Measurements from ENCODE around the gene VAMP7. TPM values are rescaled to one million over a fixed set of nuclear protein-coding genes. Genes with fewer than 3 reads are reported as not detected.
"Not testable (repeated sequence)": the region's sequence is repeated elsewhere in the genome, so short reads cannot be mapped to it uniquely, and the experiment has no call there.

The VAMP7 gene
- total RNA-seq = 10 to 100 TPM; 28.7 to 30.3 TPM

GRCh38 chrX:155881158-155881993 is at the start of gene VAMP7:
Gene VAMP7 (plus strand): TSS chrX:155881345. CDS start chrX:155889467, 8,122 bp downstream.
- ATAC-seq (replicated peaks) = peak; percentile 98
- peaks cover 7% of the 10 kb centered on the region for H3K36me3 Mint-ChIP-seq (ENCODE audit: low read depth)
- H3K4me3 Mint-ChIP-seq = peak within 1 kb of the TSS; percentile 84
- H3K4me1 Mint-ChIP-seq = peaks cover 20% of the 10 kb centered on the region
- H3K9me3 Mint-ChIP-seq = peaks cover 7% of the 10 kb centered on the region
- peak within 1 kb of the TSS; percentile 81 for H3K27ac Mint-ChIP-seq
- H3K27me3 Mint-ChIP-seq = peaks cover 4% of the 10 kb centered on the region

- Mint-ChIP-seq H3K36me3 (ENCODE audit: low read depth) (no peaks in the 10 kb centered on the region), H3K27ac (no peak overlapping the region), H3K4me3 (no peak overlapping the region), H3K9me3 (peaks cover 5% of the 10 kb centered on the region), H3K4me1 (no peaks in the 10 kb centered on the region), H3K27me3 (peaks cover 2% of the 10 kb centered on the region)
- no peak for ATAC-seq (replicated peaks)
Observed at GRCh38 chrX:155841232-155841631, 39.9 kb upstream of the VAMP7 start.

- not testable (repeated sequence) for H3K36me3 Mint-ChIP-seq (ENCODE audit: low read depth); H3K27me3 Mint-ChIP-seq
Observed at GRCh38 chrX:155851786-155852185, 29.4 kb upstream of the VAMP7 start.

GRCh38 chrX:155857561-155857960 is 23.6 kb upstream of the VAMP7 start:
- H3K27ac Mint-ChIP-seq = no peak overlapping the region
- no peaks in the 10 kb centered on the region for H3K36me3 Mint-ChIP-seq (ENCODE audit: low read depth)

More at GRCh38 chrX:155851786-155852185, 29.4 kb upstream of the VAMP7 start:
- not testable (repeated sequence) for H3K4me1 Mint-ChIP-seq; H3K9me3 Mint-ChIP-seq; H3K4me3 Mint-ChIP-seq; H3K27ac Mint-ChIP-seq; ATAC-seq (replicated peaks)

GRCh38 chrX:155864655-155865054 is 16.5 kb upstream of the VAMP7 start:
- Mint-ChIP-seq H3K4me1 (no peaks in the 10 kb centered on the region), H3K9me3 (peaks cover 12% of the 10 kb centered on the region), H3K4me3 (no peak overlapping the region), H3K27ac (no peak overlapping the region), H3K36me3 (ENCODE audit: low read depth) (no peaks in the 10 kb centered on the region), H3K27me3 (peaks cover 8% of the 10 kb centered on the region)
- no peak for ATAC-seq (replicated peaks)

More at GRCh38 chrX:155857561-155857960, 23.6 kb upstream of the VAMP7 start:
- no peak for ATAC-seq (replicated peaks)
- Mint-ChIP-seq H3K9me3 (no peaks in the 10 kb centered on the region), H3K4me3 (no peak overlapping the region), H3K27me3 (peaks cover 3% of the 10 kb centered on the region), H3K4me1 (no peaks in the 10 kb centered on the region)

- ATAC-seq (replicated peaks) = no peak
- Mint-ChIP-seq H3K36me3 (ENCODE audit: low read depth) (no peaks in the 10 kb centered on the region), H3K4me1 (no peaks in the 10 kb centered on the region), H3K27ac (no peak overlapping the region), H3K4me3 (no peak overlapping the region), H3K9me3 (peaks cover 16% of the 10 kb centered on the region), H3K27me3 (peaks cover 9% of the 10 kb centered on the region)
Observed at GRCh38 chrX:155865193-155865592, 16.0 kb upstream of the VAMP7 start.

GRCh38 chrX:155867821-155868220 is 13.3 kb upstream of the VAMP7 start:
- H3K36me3 Mint-ChIP-seq (ENCODE audit: low read depth) = no peaks in the 10 kb centered on the region
- no peak for ATAC-seq (replicated peaks)
- no peaks in the 10 kb centered on the region for H3K4me1 Mint-ChIP-seq
- H3K27me3 Mint-ChIP-seq = peaks cover 9% of the 10 kb centered on the region
- peaks cover 16% of the 10 kb centered on the region for H3K9me3 Mint-ChIP-seq
- H3K27ac Mint-ChIP-seq = no peak overlapping the region
- no peak overlapping the region for H3K4me3 Mint-ChIP-seq

GRCh38 chrX:155870958-155871357 is 10.2 kb upstream of the VAMP7 start:
- Mint-ChIP-seq H3K27me3 (peaks cover 24% of the 10 kb centered on the region), H3K9me3 (peaks cover 16% of the 10 kb centered on the region), H3K4me3 (no peak overlapping the region), H3K4me1 (no peaks in the 10 kb centered on the region), H3K36me3 (ENCODE audit: low read depth) (no peaks in the 10 kb centered on the region), H3K27ac (no peak overlapping the region)
- ATAC-seq (replicated peaks) = no peak

- peaks cover 16% of the 10 kb centered on the region for H3K9me3 Mint-ChIP-seq
- H3K27me3 Mint-ChIP-seq = peaks cover 26% of the 10 kb centered on the region
- no peaks in the 10 kb centered on the region for H3K36me3 Mint-ChIP-seq (ENCODE audit: low read depth)
- no peak overlapping the region for H3K27ac Mint-ChIP-seq
- no peak for ATAC-seq (replicated peaks)
- H3K4me1 Mint-ChIP-seq = no peaks in the 10 kb centered on the region
- H3K4me3 Mint-ChIP-seq = no peak overlapping the region
Observed at GRCh38 chrX:155871934-155872333, 9.2 kb upstream of the VAMP7 start.

GRCh38 chrX:155873188-155873587 is 8.0 kb upstream of the VAMP7 start:
- ATAC-seq (replicated peaks) = no peak
- H3K36me3 Mint-ChIP-seq (ENCODE audit: low read depth) = no peaks in the 10 kb centered on the region
- H3K9me3 Mint-ChIP-seq = peaks cover 11% of the 10 kb centered on the region
- H3K27ac Mint-ChIP-seq = no peak overlapping the region
- no peak overlapping the region for H3K4me3 Mint-ChIP-seq
- H3K27me3 Mint-ChIP-seq = peaks cover 24% of the 10 kb centered on the region
- H3K4me1 Mint-ChIP-seq = no peaks in the 10 kb centered on the region

GRCh38 chrX:155874571-155875244 is 6.4 kb upstream of the VAMP7 start:
- H3K27me3 Mint-ChIP-seq = peaks cover 20% of the 10 kb centered on the region
- no peak for ATAC-seq (replicated peaks)
- no peaks in the 10 kb centered on the region for H3K4me1 Mint-ChIP-seq
- H3K27ac Mint-ChIP-seq = no peak overlapping the region
- no peaks in the 10 kb centered on the region for H3K36me3 Mint-ChIP-seq (ENCODE audit: low read depth)
- H3K9me3 Mint-ChIP-seq = peaks cover 3% of the 10 kb centered on the region
- H3K4me3 Mint-ChIP-seq = no peak overlapping the region

GRCh38 chrX:155876704-155877103 is 4.4 kb upstream of the VAMP7 start:
- no peak overlapping the region for H3K27ac Mint-ChIP-seq
- peaks cover 1% of the 10 kb centered on the region for H3K4me1 Mint-ChIP-seq
- peaks cover 19% of the 10 kb centered on the region for H3K27me3 Mint-ChIP-seq
- no peaks in the 10 kb centered on the region for H3K36me3 Mint-ChIP-seq (ENCODE audit: low read depth)
- no peaks in the 10 kb centered on the region for H3K9me3 Mint-ChIP-seq
- no peak for ATAC-seq (replicated peaks)
- no peak overlapping the region for H3K4me3 Mint-ChIP-seq

- Mint-ChIP-seq H3K27me3 (peaks cover 19% of the 10 kb centered on the region), H3K36me3 (ENCODE audit: low read depth) (no peaks in the 10 kb centered on the region), H3K4me3 (no peak overlapping the region), H3K27ac (no peak overlapping the region), H3K4me1 (peaks cover 7% of the 10 kb centered on the region), H3K9me3 (peaks cover 3% of the 10 kb centered on the region)
- no peak for ATAC-seq (replicated peaks)
Observed at GRCh38 chrX:155877288-155877687, 3.9 kb upstream of the VAMP7 start.

- peaks cover 7% of the 10 kb centered on the region for H3K9me3 Mint-ChIP-seq
Observed at GRCh38 chrX:155880586-155881157, 473 bp upstream of the VAMP7 start.

GRCh38 chrX:155886409-155886808 is 5.3 kb downstream of the VAMP7 start:
- Mint-ChIP-seq H3K4me3 (no peak overlapping the region), H3K9me3 (peaks cover 7% of the 10 kb centered on the region), H3K27me3 (no peaks in the 10 kb centered on the region), H3K27ac (no peak overlapping the region), H3K36me3 (ENCODE audit: low read depth) (peaks cover 37% of the 10 kb centered on the region), H3K4me1 (peaks cover 28% of the 10 kb centered on the region)
- ATAC-seq (replicated peaks) = no peak

More at GRCh38 chrX:155880586-155881157, 473 bp upstream of the VAMP7 start:
- H3K4me1 Mint-ChIP-seq = peaks cover 20% of the 10 kb centered on the region
- peak overlapping the region; percentile 81 for H3K27ac Mint-ChIP-seq
- H3K27me3 Mint-ChIP-seq = peaks cover 5% of the 10 kb centered on the region
- peak; percentile 34 for ATAC-seq (replicated peaks)
- peak overlapping the region; percentile 84 for H3K4me3 Mint-ChIP-seq
- peaks cover 7% of the 10 kb centered on the region for H3K36me3 Mint-ChIP-seq (ENCODE audit: low read depth)
